Measurements from ENCODE around the gene LARGE1.

Gene LARGE1

DNA sequence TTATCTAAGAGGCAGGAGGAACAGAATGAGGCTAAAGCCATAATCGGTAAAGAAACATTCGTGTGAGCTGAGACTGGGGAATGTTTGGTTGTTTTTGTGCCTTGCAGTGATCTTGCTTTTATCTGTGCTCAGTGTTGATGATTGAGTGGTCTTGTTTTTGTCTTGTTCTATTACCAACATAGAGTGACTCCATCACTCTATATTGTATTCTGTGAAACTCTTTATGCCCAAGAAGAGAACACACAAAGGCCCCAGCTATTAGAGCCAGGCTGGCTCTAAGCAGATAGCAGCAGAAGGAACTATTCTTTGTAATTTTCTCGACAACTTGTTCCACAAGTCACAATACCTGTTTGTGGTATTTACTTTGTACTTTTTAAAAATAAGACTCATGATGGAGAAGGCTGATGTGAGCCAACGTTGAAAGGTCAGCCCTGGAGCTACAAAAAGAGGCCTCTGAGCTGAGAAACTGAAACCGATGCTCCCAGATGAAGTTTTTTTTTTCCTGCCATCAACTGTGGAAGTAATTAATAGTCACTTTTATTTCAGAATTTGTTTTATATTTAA is 68.4 kb downstream of the LARGE1 start:
- TF ChIP-seq POLR2AphosphoS5 (IDR thresholded peaks at IDR 0.05; ENCODE audit: low read depth, low read length) (no peak), TAF1 (IDR thresholded peaks at IDR 0.05; ENCODE audit: borderline replicate concordance, insufficient read depth, low read length) (no peak), SIN3A (IDR thresholded peaks at IDR 0.05; ENCODE audit: borderline replicate concordance, insufficient read depth, low read length) (no peak), FOXP2 (optimal IDR thresholded peaks at IDR 0.05; ENCODE audit: borderline replicate concordance, extremely low read depth, extremely low read length, insufficient read depth) (no peak)
- TF ChIP-seq, protein P1, sequence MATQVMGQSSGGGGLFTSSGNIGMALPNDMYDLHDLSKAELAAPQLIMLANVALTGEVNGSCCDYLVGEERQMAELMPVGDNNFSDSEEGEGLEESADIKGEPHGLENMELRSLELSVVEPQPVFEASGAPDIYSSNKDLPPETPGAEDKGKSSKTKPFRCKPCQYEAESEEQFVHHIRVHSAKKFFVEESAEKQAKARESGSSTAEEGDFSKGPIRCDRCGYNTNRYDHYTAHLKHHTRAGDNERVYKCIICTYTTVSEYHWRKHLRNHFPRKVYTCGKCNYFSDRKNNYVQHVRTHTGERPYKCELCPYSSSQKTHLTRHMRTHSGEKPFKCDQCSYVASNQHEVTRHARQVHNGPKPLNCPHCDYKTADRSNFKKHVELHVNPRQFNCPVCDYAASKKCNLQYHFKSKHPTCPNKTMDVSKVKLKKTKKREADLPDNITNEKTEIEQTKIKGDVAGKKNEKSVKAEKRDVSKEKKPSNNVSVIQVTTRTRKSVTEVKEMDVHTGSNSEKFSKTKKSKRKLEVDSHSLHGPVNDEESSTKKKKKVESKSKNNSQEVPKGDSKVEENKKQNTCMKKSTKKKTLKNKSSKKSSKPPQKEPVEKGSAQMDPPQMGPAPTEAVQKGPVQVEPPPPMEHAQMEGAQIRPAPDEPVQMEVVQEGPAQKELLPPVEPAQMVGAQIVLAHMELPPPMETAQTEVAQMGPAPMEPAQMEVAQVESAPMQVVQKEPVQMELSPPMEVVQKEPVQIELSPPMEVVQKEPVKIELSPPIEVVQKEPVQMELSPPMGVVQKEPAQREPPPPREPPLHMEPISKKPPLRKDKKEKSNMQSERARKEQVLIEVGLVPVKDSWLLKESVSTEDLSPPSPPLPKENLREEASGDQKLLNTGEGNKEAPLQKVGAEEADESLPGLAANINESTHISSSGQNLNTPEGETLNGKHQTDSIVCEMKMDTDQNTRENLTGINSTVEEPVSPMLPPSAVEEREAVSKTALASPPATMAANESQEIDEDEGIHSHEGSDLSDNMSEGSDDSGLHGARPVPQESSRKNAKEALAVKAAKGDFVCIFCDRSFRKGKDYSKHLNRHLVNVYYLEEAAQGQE (IDR thresholded peaks at IDR 0.05; ENCODE audit: insufficient read depth in 1 of 2, low read depth in 2 of 2, low read length in 2 of 2) = no peak

DNA sequence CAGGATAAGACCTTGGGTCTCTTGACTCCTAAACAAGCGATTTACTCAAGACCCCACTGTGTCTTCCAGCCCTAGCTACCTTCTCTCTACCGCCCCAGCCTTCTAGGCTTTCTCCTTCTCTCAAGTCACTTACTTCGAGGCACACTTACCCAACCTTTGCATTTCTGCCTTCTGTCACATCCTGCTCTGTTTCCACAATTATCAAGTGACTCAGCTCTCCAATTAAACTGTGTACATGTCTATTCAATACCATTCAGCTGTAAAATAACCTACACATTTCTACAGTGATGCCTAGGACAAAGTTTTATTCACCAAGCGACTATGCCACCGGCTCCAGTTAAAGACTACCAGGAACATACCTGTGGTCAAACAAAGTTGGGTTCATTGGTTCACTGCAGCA is 69.0 kb downstream of the LARGE1 start:
- TF ChIP-seq POLR2AphosphoS5 (IDR thresholded peaks at IDR 0.05; ENCODE audit: low read depth, low read length) (no peak), SIN3A (IDR thresholded peaks at IDR 0.05; ENCODE audit: borderline replicate concordance, insufficient read depth, low read length) (no peak), TAF1 (IDR thresholded peaks at IDR 0.05; ENCODE audit: borderline replicate concordance, insufficient read depth, low read length) (no peak)

DNA sequence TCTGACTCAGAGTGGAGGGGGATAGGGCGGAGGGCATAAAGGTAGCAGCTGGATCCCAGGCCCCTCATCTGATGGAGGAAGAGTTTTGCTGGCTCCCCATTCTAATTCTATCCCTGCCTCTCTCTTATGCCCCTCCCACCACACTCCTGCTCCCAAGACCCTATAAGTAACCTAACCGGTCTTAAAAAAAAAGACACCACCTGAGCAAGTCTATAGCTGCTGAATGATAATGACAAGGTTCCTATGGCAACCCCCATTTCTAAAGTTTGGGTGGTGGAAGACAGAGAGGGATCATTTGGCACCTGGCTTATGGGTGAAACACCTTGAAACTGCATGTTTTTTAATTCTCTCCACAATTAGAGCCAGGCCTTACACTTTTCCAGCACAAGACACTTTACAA is 69.6 kb downstream of the LARGE1 start:
- no peak for TF ChIP-seq FOXP2 (optimal IDR thresholded peaks at IDR 0.05; ENCODE audit: borderline replicate concordance, extremely low read depth, extremely low read length, insufficient read depth)

DNA sequence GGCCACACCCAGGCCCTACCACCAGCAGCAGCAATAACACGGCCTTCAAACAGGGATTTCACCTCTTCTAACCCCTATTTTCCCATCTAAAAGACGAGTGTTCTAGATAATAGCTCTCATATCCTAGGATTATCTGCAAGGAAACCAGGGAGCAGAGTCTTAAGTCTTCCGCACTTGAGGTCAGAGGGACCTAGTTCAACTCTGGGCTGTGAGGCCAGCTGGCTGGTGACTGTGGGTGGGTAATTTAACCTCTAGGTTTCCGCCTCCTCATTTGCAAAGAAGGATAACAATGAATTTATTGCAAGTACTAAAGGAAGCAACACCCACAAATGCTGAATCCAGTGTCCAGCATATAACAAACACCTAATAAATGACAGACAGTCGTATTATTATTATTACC is 70.1 kb downstream of the LARGE1 start:
- TF ChIP-seq TAF1 (IDR thresholded peaks at IDR 0.05; ENCODE audit: borderline replicate concordance, insufficient read depth, low read length) (no peak), POLR2AphosphoS5 (IDR thresholded peaks at IDR 0.05; ENCODE audit: low read depth, low read length) (no peak), SIN3A (IDR thresholded peaks at IDR 0.05; ENCODE audit: borderline replicate concordance, insufficient read depth, low read length) (no peak), FOXP2 (optimal IDR thresholded peaks at IDR 0.05; ENCODE audit: borderline replicate concordance, extremely low read depth, extremely low read length, insufficient read depth) (no peak)
- TF ChIP-seq, protein P1 (IDR thresholded peaks at IDR 0.05; ENCODE audit: insufficient read depth in 1 of 2, low read depth in 2 of 2, low read length in 2 of 2) = no peak

DNA sequence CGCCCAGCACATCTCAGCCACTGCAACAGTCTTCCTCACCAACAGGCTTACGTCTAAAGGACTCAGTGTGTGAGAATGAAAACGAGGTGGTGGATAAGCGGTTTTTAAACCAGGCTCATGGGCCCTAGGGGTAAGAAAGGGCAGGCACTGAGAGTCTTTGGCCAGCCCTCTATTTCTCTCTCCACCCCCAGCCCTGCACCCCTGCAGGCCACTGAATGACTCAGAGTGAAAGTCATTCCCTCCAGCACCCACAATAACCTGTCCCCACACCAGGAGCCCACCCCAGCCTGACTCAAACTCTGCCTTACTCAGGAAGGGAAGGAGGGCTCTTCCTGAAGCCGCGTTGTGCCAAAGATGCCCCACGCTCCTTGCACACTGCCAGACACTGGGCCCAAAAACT is 72.0 kb downstream of the LARGE1 start:
- TF ChIP-seq SIN3A (IDR thresholded peaks at IDR 0.05; ENCODE audit: borderline replicate concordance, insufficient read depth, low read length) (no peak), FOXP2 (optimal IDR thresholded peaks at IDR 0.05; ENCODE audit: borderline replicate concordance, extremely low read depth, extremely low read length, insufficient read depth) (no peak), POLR2AphosphoS5 (IDR thresholded peaks at IDR 0.05; ENCODE audit: low read depth, low read length) (no peak), TAF1 (IDR thresholded peaks at IDR 0.05; ENCODE audit: borderline replicate concordance, insufficient read depth, low read length) (no peak)
- TF ChIP-seq, protein P1 (IDR thresholded peaks at IDR 0.05; ENCODE audit: insufficient read depth in 1 of 2, low read depth in 2 of 2, low read length in 2 of 2) = no peak

DNA sequence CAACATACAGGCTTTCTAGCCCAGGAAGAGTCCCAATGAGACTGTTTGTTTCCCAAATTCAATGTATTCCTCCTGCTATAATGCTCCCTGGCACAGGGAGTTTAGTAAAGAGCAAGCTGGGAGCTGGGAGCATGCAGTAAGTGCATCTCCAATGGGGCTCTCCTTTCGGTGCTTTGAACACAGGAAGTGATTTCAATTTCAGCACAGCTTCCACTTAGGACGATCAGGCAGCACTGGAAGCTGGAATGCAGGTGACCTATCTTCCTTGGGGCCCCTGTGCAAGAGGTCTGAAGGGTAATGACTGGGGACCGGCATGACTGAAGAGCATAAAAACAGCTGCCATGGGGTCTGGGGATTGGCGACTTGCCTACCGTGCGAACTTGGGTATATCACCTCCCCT is 76.0 kb downstream of the LARGE1 start:
- no peak for TF ChIP-seq POLR2AphosphoS5 (IDR thresholded peaks at IDR 0.05; ENCODE audit: low read depth, low read length)
- TF ChIP-seq SIN3A (IDR thresholded peaks at IDR 0.05; ENCODE audit: borderline replicate concordance, insufficient read depth, low read length) = no peak
- TF ChIP-seq, protein P1 (IDR thresholded peaks at IDR 0.05; ENCODE audit: insufficient read depth in 1 of 2, low read depth in 2 of 2, low read length in 2 of 2) = no peak
- no peak for TF ChIP-seq TAF1 (IDR thresholded peaks at IDR 0.05; ENCODE audit: borderline replicate concordance, insufficient read depth, low read length)
- TF ChIP-seq FOXP2 (optimal IDR thresholded peaks at IDR 0.05; ENCODE audit: borderline replicate concordance, extremely low read depth, extremely low read length, insufficient read depth) = no peak
